ENCODE data around the gene SAMMSON.

SAMMSON gene

GRCh38 chr3:70090322-70090913, 90.9 kb downstream of the SAMMSON start:
- no peaks in the 10 kb centered on the region for H3K4me1 ChIP-seq (ENCODE audit: insufficient read depth, low read length)
- H3K27me3 ChIP-seq (ENCODE audit: insufficient read depth, low read length): no peaks in the 10 kb centered on the region
- no peak overlapping the region for H3K9ac ChIP-seq (ENCODE audit: low read depth, low read length)
- H3K4me3 ChIP-seq (ENCODE audit: low read length): no peak overlapping the region
- no peaks in the 10 kb centered on the region for H3K36me3 ChIP-seq (ENCODE audit: insufficient read depth, low read length)
- WGBS: 29% methylated on average over 1 of the region's 3 CpGs
- H3K27ac ChIP-seq (ENCODE audit: low read depth, low read length): no peak overlapping the region
- H3K9me3 ChIP-seq (ENCODE audit: insufficient read depth, low read depth, low read length): no peaks in the 10 kb centered on the region

GRCh38 chr3:70094197-70094596, 94.7 kb downstream of the SAMMSON start:
- H3K9me3 ChIP-seq (ENCODE audit: insufficient read depth, low read depth, low read length): no peaks in the 10 kb centered on the region
- H3K4me1 ChIP-seq (ENCODE audit: insufficient read depth, low read length): no peaks in the 10 kb centered on the region
- H3K27ac ChIP-seq (ENCODE audit: low read depth, low read length): no peak overlapping the region
- H3K9ac ChIP-seq (ENCODE audit: low read depth, low read length): no peak overlapping the region
- H3K4me3 ChIP-seq (ENCODE audit: low read length): no peak overlapping the region
- H3K36me3 ChIP-seq (ENCODE audit: insufficient read depth, low read length): no peaks in the 10 kb centered on the region
- H3K27me3 ChIP-seq (ENCODE audit: insufficient read depth, low read length): no peaks in the 10 kb centered on the region
- WGBS: 93% methylated on average over 3 of the region's 3 CpGs

DNA sequence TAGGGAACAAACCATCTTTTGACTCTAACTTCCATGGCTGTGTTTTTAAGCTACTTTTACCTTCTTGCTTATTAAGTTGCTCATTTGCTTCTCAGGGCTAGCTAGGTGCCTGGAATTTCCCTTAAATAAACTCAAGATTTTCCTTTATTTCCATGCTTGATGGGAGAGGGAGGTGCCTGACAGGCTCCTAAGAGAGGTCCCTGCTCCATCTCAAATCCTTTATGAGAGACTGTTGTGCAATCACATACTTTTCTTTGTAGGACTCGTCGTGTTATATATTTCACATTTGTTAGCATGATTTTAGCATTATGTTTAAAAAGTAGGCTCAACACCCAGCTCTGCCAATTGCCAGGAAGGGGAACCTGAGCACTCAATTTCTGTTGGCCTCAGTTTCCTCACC, 95.7 kb downstream of the SAMMSON start:
- WGBS: 100% methylated on average over 2 of the region's 2 CpGs
- Histone ChIP-seq H3K27me3 (ENCODE audit: insufficient read depth, low read length) (no peaks in the 10 kb centered on the region), H3K9ac (ENCODE audit: low read depth, low read length) (no peak overlapping the region), H3K27ac (ENCODE audit: low read depth, low read length) (no peak overlapping the region), H3K4me3 (ENCODE audit: low read length) (no peak overlapping the region), H3K9me3 (ENCODE audit: insufficient read depth, low read depth, low read length) (no peaks in the 10 kb centered on the region), H3K4me1 (ENCODE audit: insufficient read depth, low read length) (no peaks in the 10 kb centered on the region), H3K36me3 (ENCODE audit: insufficient read depth, low read length) (no peaks in the 10 kb centered on the region)

DNA sequence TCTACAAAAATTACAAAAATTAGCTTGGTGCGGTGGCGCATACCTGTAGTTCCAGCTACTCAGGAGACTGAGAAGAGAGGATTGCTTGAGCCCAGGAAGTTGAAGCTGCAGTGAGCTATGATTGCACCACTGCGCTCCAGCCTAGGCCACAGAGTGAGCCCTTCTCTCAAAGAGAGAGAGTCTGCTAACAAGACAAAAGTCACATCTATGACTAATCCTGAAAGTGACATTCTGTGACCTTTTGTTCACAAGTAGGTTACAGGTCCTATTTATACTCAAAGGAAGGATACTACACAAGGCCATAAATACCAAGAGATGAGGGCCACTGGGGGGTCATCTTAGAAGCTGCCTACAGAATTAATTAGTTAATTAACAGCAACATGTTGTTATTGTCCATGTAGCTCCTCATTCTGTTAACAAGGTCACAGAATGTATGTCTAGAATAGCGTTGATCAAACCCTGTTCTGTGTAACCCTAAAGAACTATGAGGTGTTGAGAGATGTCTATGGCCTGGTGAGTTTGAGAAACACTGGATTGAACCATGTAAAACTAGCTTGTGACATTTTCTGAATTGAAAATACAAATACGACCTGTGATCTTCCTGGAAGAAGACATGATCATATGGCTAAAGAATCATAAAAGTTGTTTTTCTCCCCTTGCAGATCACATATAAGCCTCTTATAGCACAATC, 97.0 kb downstream of the SAMMSON start:
- Histone ChIP-seq H3K27me3 (ENCODE audit: insufficient read depth, low read length) (no peaks in the 10 kb centered on the region), H3K4me3 (ENCODE audit: low read length) (no peak overlapping the region), H3K36me3 (ENCODE audit: insufficient read depth, low read length) (no peaks in the 10 kb centered on the region), H3K9me3 (ENCODE audit: insufficient read depth, low read depth, low read length) (no peaks in the 10 kb centered on the region), H3K4me1 (ENCODE audit: insufficient read depth, low read length) (no peaks in the 10 kb centered on the region), H3K27ac (ENCODE audit: low read depth, low read length) (no peak overlapping the region), H3K9ac (ENCODE audit: low read depth, low read length) (no peak overlapping the region)
- WGBS: 98% methylated on average over 5 of the region's 5 CpGs

- Histone ChIP-seq H3K36me3 (ENCODE audit: insufficient read depth, low read length) (no peaks in the 10 kb centered on the region), H3K27ac (ENCODE audit: low read depth, low read length) (no peak overlapping the region), H3K4me3 (ENCODE audit: low read length) (no peak overlapping the region), H3K9ac (ENCODE audit: low read depth, low read length) (no peak overlapping the region), H3K9me3 (ENCODE audit: insufficient read depth, low read depth, low read length) (no peaks in the 10 kb centered on the region), H3K4me1 (ENCODE audit: insufficient read depth, low read length) (no peaks in the 10 kb centered on the region), H3K27me3 (ENCODE audit: insufficient read depth, low read length) (no peaks in the 10 kb centered on the region)
- WGBS: 100% methylated on average over 1 of the region's 1 CpG
These were observed 97.6 kb downstream of the SAMMSON start for GRCh38 chr3:70097084-70097483.

DNA sequence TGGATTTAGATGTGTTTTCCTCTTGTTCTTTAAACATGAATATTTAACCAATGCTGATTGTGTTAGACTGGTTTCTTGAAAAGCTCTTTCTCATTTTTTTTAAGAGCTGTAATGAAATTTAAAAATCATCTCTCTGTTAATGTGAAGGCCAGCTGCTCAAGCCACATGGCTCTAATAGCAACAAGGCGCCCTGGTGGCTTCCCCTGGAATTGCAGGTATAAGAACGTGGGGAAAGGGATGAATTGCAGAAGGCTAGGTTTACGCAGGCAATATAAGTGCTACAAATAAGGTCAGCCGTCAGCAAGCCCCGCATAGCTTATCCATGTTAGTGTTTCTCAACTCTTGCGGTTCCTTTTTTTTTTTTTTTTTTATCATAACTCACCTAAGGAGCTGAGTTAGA, 108.5 kb downstream of the SAMMSON start:
- no peaks in the 10 kb centered on the region for H3K9me3 ChIP-seq (ENCODE audit: insufficient read depth, low read depth, low read length)
- no peaks in the 10 kb centered on the region for H3K4me1 ChIP-seq (ENCODE audit: insufficient read depth, low read length)
- no peak overlapping the region for H3K27ac ChIP-seq (ENCODE audit: low read depth, low read length)
- H3K27me3 ChIP-seq (ENCODE audit: insufficient read depth, low read length): no peaks in the 10 kb centered on the region
- no peaks in the 10 kb centered on the region for H3K36me3 ChIP-seq (ENCODE audit: insufficient read depth, low read length)
- no peak overlapping the region for H3K4me3 ChIP-seq (ENCODE audit: low read length)
- WGBS: 61% methylated on average over 5 of the region's 6 CpGs
- H3K9ac ChIP-seq (ENCODE audit: low read depth, low read length): no peak overlapping the region

DNA sequence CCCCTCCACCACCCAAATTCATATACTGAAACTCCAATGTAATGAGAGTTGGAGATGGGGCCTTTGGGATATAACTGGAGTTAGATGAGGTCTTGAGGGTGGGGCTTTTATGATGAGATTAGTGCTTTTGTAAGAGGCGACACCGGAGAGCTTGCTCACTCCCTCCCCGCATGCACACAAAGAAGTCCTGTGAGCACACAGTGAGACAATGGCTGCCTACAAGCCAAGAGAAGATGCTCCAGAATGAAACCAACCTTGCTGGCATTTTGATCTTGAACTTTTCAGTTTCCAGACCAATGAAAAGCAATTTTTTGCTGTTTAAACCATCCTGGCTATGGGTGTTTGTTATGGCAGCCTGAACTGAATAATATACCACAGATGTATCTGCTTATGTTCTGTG, 109.0 kb downstream of the SAMMSON start:
- 84% methylated on average over 3 of the region's 3 CpGs for WGBS
- no peak overlapping the region for H3K27ac ChIP-seq (ENCODE audit: low read depth, low read length)

DNA sequence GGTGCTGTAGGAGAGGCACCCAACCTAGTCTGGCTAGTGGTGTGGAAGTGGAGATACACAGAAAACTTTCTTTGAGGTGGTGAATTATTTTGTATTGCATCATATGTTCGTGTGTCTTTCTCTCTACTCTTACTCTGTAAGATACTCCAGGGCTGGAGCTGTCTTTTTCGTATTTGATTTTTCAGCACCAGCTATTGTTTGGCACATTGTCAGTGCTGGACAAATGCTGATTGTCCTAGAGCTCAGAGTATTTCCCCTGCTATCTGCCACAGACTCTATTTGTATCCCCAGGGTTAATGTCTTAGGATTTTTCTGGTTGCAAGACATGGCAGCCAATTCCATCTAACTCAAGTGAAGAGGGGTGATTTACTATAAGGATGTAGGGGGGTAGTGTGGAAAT, 110.5 kb downstream of the SAMMSON start:
- Histone ChIP-seq H3K9ac (ENCODE audit: low read depth, low read length) (no peak overlapping the region), H3K36me3 (ENCODE audit: insufficient read depth, low read length) (no peaks in the 10 kb centered on the region), H3K4me1 (ENCODE audit: insufficient read depth, low read length) (no peaks in the 10 kb centered on the region; the same call in 1 of the 2 replicates), H3K9me3 (ENCODE audit: insufficient read depth, low read depth, low read length) (no peaks in the 10 kb centered on the region), H3K27ac (ENCODE audit: low read depth, low read length) (no peak overlapping the region), H3K27me3 (ENCODE audit: insufficient read depth, low read length) (no peaks in the 10 kb centered on the region), H3K4me3 (ENCODE audit: low read length) (no peak overlapping the region)
- 99% methylated on average over 2 of the region's 2 CpGs for WGBS

More for the DNA sequence above, 109.0 kb downstream of the SAMMSON start:
- Histone ChIP-seq H3K4me1 (ENCODE audit: insufficient read depth, low read length) (no peaks in the 10 kb centered on the region), H3K27me3 (ENCODE audit: insufficient read depth, low read length) (no peaks in the 10 kb centered on the region), H3K9me3 (ENCODE audit: insufficient read depth, low read depth, low read length) (no peaks in the 10 kb centered on the region), H3K4me3 (ENCODE audit: low read length) (no peak overlapping the region), H3K9ac (ENCODE audit: low read depth, low read length) (no peak overlapping the region), H3K36me3 (ENCODE audit: insufficient read depth, low read length) (no peaks in the 10 kb centered on the region)

DNA sequence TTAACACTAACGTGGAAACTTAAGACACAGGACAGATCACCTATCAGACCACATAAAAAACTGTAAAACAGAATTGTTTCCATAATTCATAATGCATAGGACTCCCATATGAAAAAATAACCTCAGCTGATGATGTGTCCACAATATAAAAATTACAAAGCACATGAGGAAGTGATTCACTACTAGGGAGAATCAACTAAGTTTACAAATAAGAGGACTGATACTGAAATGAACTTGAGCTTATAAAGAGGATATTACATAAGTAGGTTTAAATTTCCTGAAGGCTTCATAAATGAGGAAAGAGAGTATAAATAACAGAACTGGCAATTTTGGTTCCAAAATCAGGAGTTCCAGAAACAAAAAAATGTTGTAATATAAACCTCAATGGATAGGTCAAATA, 111.9 kb downstream of the SAMMSON start:
- H3K9ac ChIP-seq (ENCODE audit: low read depth, low read length): no peak overlapping the region
- H3K27me3 ChIP-seq (ENCODE audit: insufficient read depth, low read length): no peaks in the 10 kb centered on the region
- no peak overlapping the region for H3K4me3 ChIP-seq (ENCODE audit: low read length)
- no peaks in the 10 kb centered on the region for H3K9me3 ChIP-seq (ENCODE audit: insufficient read depth, low read depth, low read length)
- WGBS: 88% methylated on average over 1 of the region's 1 CpG
- no peaks in the 10 kb centered on the region for H3K36me3 ChIP-seq (ENCODE audit: insufficient read depth, low read length)
- H3K4me1 ChIP-seq (ENCODE audit: insufficient read depth, low read length): peaks cover 7% of the 10 kb centered on the region; the same call in 1 of the 2 replicates
- H3K27ac ChIP-seq (ENCODE audit: low read depth, low read length): no peak overlapping the region

DNA sequence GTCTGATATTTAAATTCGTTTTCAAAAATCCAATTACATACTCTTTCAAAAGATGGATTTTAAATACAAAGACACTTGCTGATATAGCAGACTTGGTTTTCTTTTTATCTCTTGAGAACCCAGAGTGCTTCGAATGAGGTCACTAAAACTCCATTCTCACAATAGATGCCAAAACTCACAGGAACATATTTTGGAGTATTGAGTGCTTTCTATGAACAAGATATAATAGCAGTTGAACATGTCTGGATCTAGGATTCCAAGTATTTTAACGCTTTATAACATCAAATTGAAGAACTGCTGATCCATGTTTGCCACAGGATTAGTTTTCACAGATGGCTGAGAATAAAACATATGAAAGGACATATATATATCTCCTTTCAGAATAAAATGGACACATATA, 113.2 kb downstream of the SAMMSON start:
- peaks cover 7% of the 10 kb centered on the region; the same call in 1 of the 2 replicates for H3K4me1 ChIP-seq (ENCODE audit: insufficient read depth, low read length)
- H3K27me3 ChIP-seq (ENCODE audit: insufficient read depth, low read length): no peaks in the 10 kb centered on the region
- H3K27ac ChIP-seq (ENCODE audit: low read depth, low read length): no peak overlapping the region
- no peaks in the 10 kb centered on the region for H3K9me3 ChIP-seq (ENCODE audit: insufficient read depth, low read depth, low read length)
- 89% methylated on average over 3 of the region's 3 CpGs for WGBS
- H3K9ac ChIP-seq (ENCODE audit: low read depth, low read length): no peak overlapping the region
- no peak overlapping the region for H3K4me3 ChIP-seq (ENCODE audit: low read length)
- no peaks in the 10 kb centered on the region for H3K36me3 ChIP-seq (ENCODE audit: insufficient read depth, low read length)

DNA sequence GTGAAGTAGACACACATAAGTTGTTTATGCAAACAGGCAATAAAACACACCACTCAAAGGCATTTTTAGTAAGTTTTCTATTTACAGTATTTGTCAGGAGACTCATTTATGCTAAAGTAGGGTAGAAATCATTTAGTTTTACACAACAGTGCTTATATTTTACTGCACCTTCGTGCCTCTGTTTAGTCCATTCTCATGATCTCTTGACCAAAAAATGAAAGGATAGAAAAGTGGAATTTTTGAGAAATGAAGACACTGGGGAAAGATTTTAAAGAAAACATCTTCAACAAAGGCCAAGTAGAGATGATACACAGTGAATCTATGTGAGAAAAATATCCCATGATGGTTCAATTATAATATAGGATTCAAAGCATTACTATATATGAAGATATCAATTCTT, 114.9 kb downstream of the SAMMSON start:
- Histone ChIP-seq H3K4me3 (ENCODE audit: low read length) (no peak overlapping the region), H3K9ac (ENCODE audit: low read depth, low read length) (no peak overlapping the region), H3K36me3 (ENCODE audit: insufficient read depth, low read length) (no peaks in the 10 kb centered on the region), H3K4me1 (ENCODE audit: insufficient read depth, low read length) (peaks cover 7% of the 10 kb centered on the region; the same call in 1 of the 2 replicates), H3K9me3 (ENCODE audit: insufficient read depth, low read depth, low read length) (no peaks in the 10 kb centered on the region), H3K27ac (ENCODE audit: low read depth, low read length) (no peak overlapping the region), H3K27me3 (ENCODE audit: insufficient read depth, low read length) (no peaks in the 10 kb centered on the region)
- 80% methylated on average over 1 of the region's 1 CpG for WGBS

Measured in HUES64 (cell line).